DMS79 (cell line): Measurements from ENCODE around the gene JAG1.
"Not testable (repeated sequence)": the region's sequence is repeated elsewhere in the genome, so short reads cannot be mapped to it uniquely, and the experiment has no call there.

Experiments used
- DNase-seq: peaks from one replicate; lab custom pipeline; 2025; lab: John Stamatoyannopoulos, UW

The JAG1 gene

GRCh38 chr20:10637031-10637559, 36.7 kb downstream of the JAG1 start:
- DNase-seq, result no peak

GRCh38 chr20:10636326-10636818, 37.4 kb downstream of the JAG1 start:
- no peak for DNase-seq

GRCh38 chr20:10635476-10636208, 38.2 kb downstream of the JAG1 start:
- no peak for DNase-seq

- DNase-seq, result no peak
Measured at GRCh38 chr20:10634683-10635411, 39.0 kb downstream of the JAG1 start.

GRCh38 chr20:10634211-10634610, 39.6 kb downstream of the JAG1 start:
- DNase-seq, result no peak

- DNase-seq, result no peak
Measured at GRCh38 chr20:10633718-10634117, 40.1 kb downstream of the JAG1 start.

GRCh38 chr20:10632721-10633509, 40.9 kb downstream of the JAG1 start:
- no peak for DNase-seq

- DNase-seq, result no peak
Measured at GRCh38 chr20:10631126-10631525, 42.7 kb downstream of the JAG1 start.

GRCh38 chr20:10629946-10630650, 43.7 kb downstream of the JAG1 start:
- no peak for DNase-seq

- DNase-seq, result no peak
Measured at GRCh38 chr20:10626896-10627295, 46.9 kb downstream of the JAG1 start.

- no peak for DNase-seq
Measured at GRCh38 chr20:10625641-10626040, 48.2 kb downstream of the JAG1 start.

GRCh38 chr20:10622657-10623418, 51.0 kb downstream of the JAG1 start:
- no peak for DNase-seq

- DNase-seq, result no peak
Measured at GRCh38 chr20:10621149-10621548, 52.6 kb downstream of the JAG1 start.

GRCh38 chr20:10619427-10619826, 54.4 kb downstream of the JAG1 start:
- DNase-seq, result no peak

GRCh38 chr20:10618611-10619245, 55.1 kb downstream of the JAG1 start:
- no peak for DNase-seq

GRCh38 chr20:10617549-10618133, 56.2 kb downstream of the JAG1 start:
- not testable (repeated sequence) for DNase-seq

GRCh38 chr20:10616212-10616611, 57.6 kb downstream of the JAG1 start:
- no peak for DNase-seq

GRCh38 chr20:10613911-10614310, 59.9 kb downstream of the JAG1 start:
- no peak for DNase-seq

- not testable (repeated sequence) for DNase-seq
Measured at GRCh38 chr20:10613426-10613825, 60.4 kb downstream of the JAG1 start.

- DNase-seq, result no peak
Measured at GRCh38 chr20:10611357-10611756, 62.4 kb downstream of the JAG1 start.
